ENCODE data around the gene MBLAC1. TPM values are rescaled to one million over a fixed set of nuclear protein-coding genes. Genes with fewer than 3 reads are reported as not detected.

MBLAC1 gene
- total RNA-seq, 4 donors from 2014 or later, result 3.1 to 8.8 (median 5.0) TPM

DNA sequence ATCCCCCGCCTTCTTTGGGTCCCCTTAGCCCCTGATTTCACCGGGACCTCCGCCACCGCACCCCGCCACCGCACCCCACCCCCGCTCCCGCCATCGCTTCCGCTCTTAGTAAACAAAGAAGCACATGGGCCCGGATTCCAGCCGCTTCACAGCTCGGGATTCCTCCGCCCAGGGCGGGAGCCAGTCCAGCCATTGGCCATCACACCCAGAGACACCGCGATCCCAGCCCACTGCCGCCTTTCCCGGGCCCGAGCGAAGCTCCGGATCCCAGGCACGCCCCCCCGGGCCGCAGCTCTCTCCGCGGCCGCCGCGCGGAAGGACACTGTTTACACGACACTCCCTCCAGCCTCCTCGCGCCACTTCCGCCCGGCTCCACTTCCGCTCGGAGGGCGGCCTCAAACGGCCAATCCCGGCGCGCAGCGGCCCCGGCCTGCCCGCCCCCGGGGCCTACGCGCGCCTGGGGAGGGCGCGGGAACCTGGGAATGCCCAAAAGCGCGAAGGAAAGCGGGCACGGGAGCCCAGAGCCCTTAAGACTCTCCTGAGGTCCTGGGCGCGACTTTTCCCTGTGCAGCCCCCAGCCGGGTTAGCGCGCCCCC, 26.2 kb upstream of the MBLAC1 start:
- under 1% methylated on average over 23 of the region's 61 CpGs for WGBS

DNA sequence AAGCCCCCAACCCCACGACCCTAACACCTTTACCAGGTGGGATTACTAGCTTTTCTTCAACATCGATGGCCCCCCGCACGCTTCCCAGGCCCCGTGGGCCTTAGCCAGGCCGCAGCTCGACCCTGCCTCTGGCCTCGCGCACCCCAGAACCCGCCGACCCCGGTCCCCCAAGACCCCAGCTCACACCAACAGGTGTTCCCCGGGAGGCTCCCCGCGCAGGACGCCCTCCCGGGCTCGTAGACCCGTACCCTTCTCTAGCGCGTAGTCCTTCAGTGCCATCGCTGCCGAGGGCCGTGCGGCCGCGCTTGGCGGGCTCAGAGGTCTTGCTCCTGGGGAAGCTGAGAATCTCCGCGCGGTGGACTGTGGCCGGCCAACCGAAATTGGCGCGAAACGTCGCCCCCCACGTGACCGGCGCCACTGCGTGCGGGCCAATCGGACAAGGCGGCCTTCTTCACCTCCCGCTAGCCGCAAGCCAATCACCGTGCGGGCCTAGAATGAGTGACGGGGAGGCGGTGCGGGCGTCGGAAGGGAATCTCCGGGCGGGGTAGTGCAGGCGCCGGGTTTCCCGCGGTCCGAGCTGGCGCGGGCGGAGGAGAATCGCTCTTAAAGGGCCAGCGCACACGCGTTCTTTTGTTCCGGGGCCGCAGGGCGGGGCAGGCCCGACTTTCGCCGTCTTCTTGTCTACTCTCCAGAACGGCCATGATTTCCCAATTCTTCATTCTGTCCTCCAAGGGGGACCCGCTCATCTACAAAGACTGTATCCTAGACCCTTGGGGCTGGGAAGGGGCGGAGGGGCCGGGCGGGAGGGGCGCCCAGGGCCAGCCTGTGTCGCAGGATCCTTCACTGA, 25.5 kb upstream of the MBLAC1 start, which contains the start of the genes AP4M1 and MCM7:
AP4M1 (plus strand) TSS at position 628 of the 847 bp plus-strand sequence; CDS start at position 700, 72 bp downstream.
MCM7 (minus strand) TSS at position 382 of the 847 bp plus-strand sequence; CDS start at position 279, 103 bp downstream.
- Histone ChIP-seq H3K36me3 (peaks cover 55 to 69% (median 67%) of the 10 kb centered on the region in 4 donors), H3K27ac (replicated peaks in 1 of 4) (peak within 1 kb of the TSS; percentile 93 to 98 (median 96)), H3K4me1 (peaks cover 19 to 39% (median 28%) of the 10 kb centered on the region in 4 donors), H3K4me3 (peak within 1 kb of the TSS; percentile 69 to 86 (median 82)), H3K9me3 (no peaks in the 10 kb centered on the region), H3K27me3 (no peaks in the 10 kb centered on the region)
- DNase-seq (ENCODE audit: extremely low spot score), result peak; percentile 100
- under 1% methylated on average over 31 of the region's 80 CpGs for WGBS
- TF ChIP-seq EP300 (IDR thresholded peaks at IDR 0.05) (no peak), POLR2AphosphoS5 (IDR thresholded peaks at IDR 0.05) (peak; percentile 74 to 90)
- intact Hi-C loops (cut with DNase I), result loop anchor here (2.0 kb wide), 1 partner anchor 26 kb away; the partner anchor contains the start of gene MBLAC1

More for the DNA sequence above, 26.2 kb upstream of the MBLAC1 start:
- Histone ChIP-seq H3K27me3 (no peaks in the 10 kb centered on the region), H3K4me3 (peak overlapping the region; percentile 69 to 86 (median 82)), H3K27ac (replicated peaks in 1 of 4) (peak overlapping the region; percentile 93 to 98 (median 96)), H3K9me3 (no peaks in the 10 kb centered on the region), H3K36me3 (peaks cover 55 to 69% (median 67%) of the 10 kb centered on the region in 4 donors), H3K4me1 (peaks cover 19 to 39% (median 28%) of the 10 kb centered on the region in 4 donors)
- intact Hi-C loops (cut with DNase I), result loop anchor here (2.0 kb wide), 1 partner anchor 26 kb away; the partner anchor contains the start of gene MBLAC1
- peak; percentile 97 for DNase-seq (ENCODE audit: extremely low spot score)
- TF ChIP-seq POLR2AphosphoS5 (IDR thresholded peaks at IDR 0.05) (peak; percentile 84 to 87), EP300 (IDR thresholded peaks at IDR 0.05) (no peak), POLR2A (IDR thresholded peaks at IDR 0.05; ENCODE audit: low read depth) (no peak)
- TF ChIP-seq, protein P1, sequence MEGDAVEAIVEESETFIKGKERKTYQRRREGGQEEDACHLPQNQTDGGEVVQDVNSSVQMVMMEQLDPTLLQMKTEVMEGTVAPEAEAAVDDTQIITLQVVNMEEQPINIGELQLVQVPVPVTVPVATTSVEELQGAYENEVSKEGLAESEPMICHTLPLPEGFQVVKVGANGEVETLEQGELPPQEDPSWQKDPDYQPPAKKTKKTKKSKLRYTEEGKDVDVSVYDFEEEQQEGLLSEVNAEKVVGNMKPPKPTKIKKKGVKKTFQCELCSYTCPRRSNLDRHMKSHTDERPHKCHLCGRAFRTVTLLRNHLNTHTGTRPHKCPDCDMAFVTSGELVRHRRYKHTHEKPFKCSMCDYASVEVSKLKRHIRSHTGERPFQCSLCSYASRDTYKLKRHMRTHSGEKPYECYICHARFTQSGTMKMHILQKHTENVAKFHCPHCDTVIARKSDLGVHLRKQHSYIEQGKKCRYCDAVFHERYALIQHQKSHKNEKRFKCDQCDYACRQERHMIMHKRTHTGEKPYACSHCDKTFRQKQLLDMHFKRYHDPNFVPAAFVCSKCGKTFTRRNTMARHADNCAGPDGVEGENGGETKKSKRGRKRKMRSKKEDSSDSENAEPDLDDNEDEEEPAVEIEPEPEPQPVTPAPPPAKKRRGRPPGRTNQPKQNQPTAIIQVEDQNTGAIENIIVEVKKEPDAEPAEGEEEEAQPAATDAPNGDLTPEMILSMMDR (IDR thresholded peaks at IDR 0.05), result peak in 1 of 3 experiments; percentile 7

DNA sequence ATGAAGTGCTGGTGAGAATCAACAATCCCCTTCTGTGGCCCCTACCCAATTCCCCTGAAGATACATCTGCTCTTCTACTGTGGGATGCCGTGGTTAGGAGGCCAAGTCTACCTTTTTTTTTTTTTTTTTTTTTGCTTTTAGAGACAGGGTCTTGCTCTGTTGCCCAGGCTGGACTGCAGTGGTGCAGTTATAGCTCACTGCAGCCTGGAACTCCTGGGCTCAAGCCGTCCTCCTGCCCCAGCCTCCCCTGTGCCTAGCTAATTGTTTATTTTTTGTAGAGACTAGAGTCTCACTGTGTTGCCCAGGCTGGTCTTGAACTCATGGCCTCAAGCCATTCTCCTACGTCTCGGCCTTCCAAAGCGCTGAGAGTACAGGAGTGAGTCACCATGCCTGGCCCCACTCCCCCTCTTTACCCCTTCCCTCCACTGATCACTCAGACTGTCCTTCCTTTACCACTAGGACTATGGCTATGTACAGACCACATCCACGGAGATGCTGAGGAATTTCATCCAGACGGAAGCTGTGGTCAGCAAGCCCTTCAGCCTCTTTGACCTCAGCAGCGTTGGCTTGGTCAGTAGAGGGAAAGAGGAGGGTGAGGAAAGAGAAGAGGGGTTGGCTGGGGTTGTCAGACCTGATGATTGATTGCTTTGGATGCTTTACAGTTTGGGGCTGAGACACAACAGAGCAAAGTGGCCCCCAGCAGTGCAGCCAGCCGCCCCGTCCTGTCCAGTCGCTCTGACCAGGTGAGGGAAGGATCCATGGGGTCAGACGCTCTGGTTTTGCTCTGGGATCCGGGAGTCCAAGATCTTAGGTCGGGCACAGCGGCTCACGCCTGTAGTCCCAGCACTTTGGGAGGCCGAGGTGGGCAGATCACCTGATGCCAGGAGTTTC, 23.6 kb upstream of the MBLAC1 start:
- intact Hi-C loops (cut with DNase I), result loop anchor here (2.0 kb wide), 1 partner anchor 16 kb away; the partner anchor contains the start of genes CNPY4 and TAF6
- H3K27ac ChIP-seq (replicated peaks in 1 of 4), result peak overlapping the region; percentile 93 to 98 (median 96)
- no peaks in the 10 kb centered on the region for H3K9me3 ChIP-seq
- peaks cover 51 to 69% (median 67%) of the 10 kb centered on the region in 4 donors for H3K36me3 ChIP-seq
- H3K27me3 ChIP-seq, result no peaks in the 10 kb centered on the region
- 81% methylated on average over 17 of the region's 17 CpGs for WGBS
- H3K4me1 ChIP-seq, result peaks cover 19 to 38% (median 28%) of the 10 kb centered on the region in 4 donors
- H3K4me3 ChIP-seq, result no peak overlapping the region
- no peak for DNase-seq (ENCODE audit: extremely low spot score)
- no peak for TF ChIP-seq POLR2AphosphoS5 (IDR thresholded peaks at IDR 0.05)
- no peak for TF ChIP-seq EP300 (IDR thresholded peaks at IDR 0.05)
- TF ChIP-seq, protein P1 (IDR thresholded peaks at IDR 0.05), result no peak
- TF ChIP-seq POLR2A (IDR thresholded peaks at IDR 0.05; ENCODE audit: low read depth), result no peak

DNA sequence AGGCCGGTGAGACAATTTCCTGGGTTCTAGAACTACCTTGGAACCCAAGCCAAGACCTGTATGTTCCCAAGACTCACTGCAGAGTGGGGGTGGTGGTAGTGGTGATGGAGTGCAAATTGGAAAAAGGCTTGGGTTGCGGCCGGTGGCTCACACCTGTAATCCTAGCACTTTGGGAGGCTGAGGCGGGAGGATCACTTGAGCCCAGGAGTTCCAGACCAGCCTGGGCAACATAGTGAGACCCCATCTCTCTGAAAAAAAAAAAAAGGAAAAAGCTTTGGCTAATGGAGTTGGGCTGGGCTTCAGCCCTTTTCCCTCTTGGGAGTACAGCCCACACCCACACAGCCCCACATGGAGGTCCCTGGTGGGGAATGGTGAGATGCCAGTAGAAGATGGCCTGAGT, 21.2 kb upstream of the MBLAC1 start:
- WGBS, result 100% methylated on average over 4 of the region's 4 CpGs
- no peak overlapping the region for H3K4me3 ChIP-seq
- H3K9me3 ChIP-seq, result no peaks in the 10 kb centered on the region
- intact Hi-C loops (cut with DNase I), result no loop called here
- H3K27ac ChIP-seq (replicated peaks in 1 of 4), result no peak overlapping the region
- H3K4me1 ChIP-seq, result peaks cover 6 to 20% (median 14%) of the 10 kb centered on the region in 4 donors
- H3K27me3 ChIP-seq, result no peaks in the 10 kb centered on the region
- no peak for TF ChIP-seq EP300 (IDR thresholded peaks at IDR 0.05)
- TF ChIP-seq, protein P1 (IDR thresholded peaks at IDR 0.05), result no peak
- no peak for TF ChIP-seq POLR2AphosphoS5 (IDR thresholded peaks at IDR 0.05)
- no peak for TF ChIP-seq POLR2A (IDR thresholded peaks at IDR 0.05; ENCODE audit: low read depth)
- DNase-seq (ENCODE audit: extremely low spot score), result no peak
- H3K36me3 ChIP-seq, result peaks cover 44 to 77% (median 76%) of the 10 kb centered on the region in 4 donors
